HepG2 (cell line): Measurements from ENCODE around the gene GPHN.

ENCODE experiments used
- ATF1 ChIP-seq: IDR thresholded peaks from 2 replicates; pipeline ENCODE4 v1.6.1; 2016; ENCODE audit warnings: mild to moderate bottlenecking, control low read depth
- CTCF ChIP-seq: sonication (generic); formaldehyde crosslinking; IDR thresholded peaks from 2 replicates; pipeline ENCODE4 v1.5.0; 2020; ENCODE audit warnings: mild to moderate bottlenecking, missing genetic modification reagents, moderate library complexity
- EZH2 ChIP-seq: conservative IDR thresholded peaks from 2 replicates; pipeline ENCODE4 v1.6.1; 2012; ENCODE audit warnings: mild to moderate bottlenecking, low read depth, low read length, moderate library complexity
- FOXA1 ChIP-seq, 2 experiments: fragments of 450-650 bp in 1 of 2; sonication (generic) in 1 of 2; formaldehyde crosslinking in 1 of 2; IDR thresholded peaks; 2 replicates each; pipeline versions ENCODE4 v1.4.0 to v1.6.1; 2016 to 2020; ENCODE audit warnings: missing genetic modification reagents in 1 of 2
- FOXK2 ChIP-seq: fragments of 450-650 bp; IDR thresholded peaks from 2 replicates; pipeline ENCODE4 v1.6.1; 2016
- MZF1 ChIP-seq: sonication (generic); formaldehyde crosslinking; IDR thresholded peaks from 2 replicates; pipeline ENCODE4 v1.8.1; 2023; ENCODE audit warnings: mild to moderate bottlenecking, missing genetic modification reagents, borderline replicate concordance
- POGZ ChIP-seq: sonication (generic); formaldehyde crosslinking; IDR thresholded peaks from 2 replicates; pipeline ENCODE4 v1.4.0; 2020; ENCODE audit warnings: mild to moderate bottlenecking, missing genetic modification reagents
- POLR2AphosphoS5 ChIP-seq: IDR thresholded peaks from 2 replicates; pipeline ENCODE4 v1.6.1; 2012; ENCODE audit warnings: low read depth, low read length
- SALL2 ChIP-seq: sonication (generic); formaldehyde crosslinking; IDR thresholded peaks from 2 replicates; pipeline ENCODE4 v1.8.1; 2023; ENCODE audit warnings: mild to moderate bottlenecking, missing genetic modification reagents, inconsistent platforms
- STAT6 ChIP-seq: sonication (generic); formaldehyde crosslinking; IDR thresholded peaks from 2 replicates; pipeline ENCODE4 v1.4.0; 2020; ENCODE audit warnings: missing genetic modification reagents, mild to moderate bottlenecking, borderline replicate concordance
- TARDBP ChIP-seq: sonication (generic); formaldehyde crosslinking; IDR thresholded peaks from 2 replicates; pipeline ENCODE4 v1.8.0; 2022; ENCODE audit warnings: mild to moderate bottlenecking, missing genetic modification reagents
- YEATS2 ChIP-seq: sonication (generic); formaldehyde crosslinking; IDR thresholded peaks from 2 replicates; pipeline ENCODE4 v1.4.0; 2020; ENCODE audit warnings: missing genetic modification reagents, borderline replicate concordance
- ZFP90 ChIP-seq: sonication (generic); formaldehyde crosslinking; IDR thresholded peaks from 2 replicates; pipeline ENCODE4 v1.8.0; 2022; ENCODE audit warnings: missing genetic modification reagents, mild to moderate bottlenecking, inconsistent platforms, borderline replicate concordance

GRCh38 chr14:67108230-67108629, 600.3 kb downstream of the GPHN start:
- TF ChIP-seq FOXK2 = no peak
- no peak for TF ChIP-seq CTCF (CRISPR knock-in tag)
- no peak for TF ChIP-seq ZFP90 (CRISPR knock-in tag)
- TF ChIP-seq EZH2 = no peak
- no peak for TF ChIP-seq POLR2AphosphoS5
- TF ChIP-seq FOXA1 (IDR thresholded peaks at IDR 0.05) = no peak
- no peak for TF ChIP-seq FOXA1 (CRISPR knock-in tag; IDR thresholded peaks at IDR 0.05)
- no peak for TF ChIP-seq POGZ
- TF ChIP-seq ATF1 (CRISPR knock-in tag) = no peak
- TF ChIP-seq SALL2 = no peak
- no peak for TF ChIP-seq MZF1 (CRISPR knock-in tag)
- no peak for TF ChIP-seq TARDBP (CRISPR knock-in tag)
- no peak for TF ChIP-seq STAT6 (CRISPR knock-in tag)
- no peak for TF ChIP-seq YEATS2
